HCT116 (cell line): Measurements from ENCODE around the gene RNPS1.

Source experiments
- CEBPB ChIP-seq: IDR thresholded peaks from 2 replicates; pipeline ENCODE4 v1.6.1; 2012; ENCODE audit warnings: low read depth
- CTCF ChIP-seq, 3 experiments: fragments of 200-600 bp in 1 of 3; sonication (generic) in 1 of 3; IDR thresholded peaks in 2 of 3; conservative IDR thresholded peaks in 1 of 3; 2 replicates each; pipeline ENCODE4 v1.5.1; 2012 to 2017; ENCODE audit warnings: low read depth in 2 of 3, low read length in 2 of 3, antibody characterized with exemption in 1 of 3, borderline replicate concordance in 1 of 3, control low read depth in 1 of 3, mild to moderate bottlenecking in 1 of 3, mixed read lengths in 1 of 3, mixed run types in 1 of 3, moderate library complexity in 1 of 3; ENCODE audit not compliant: insufficient read depth in 1 of 3
- EZH2 ChIP-seq: fragments of 200-600 bp; sonication (generic); IDR thresholded peaks from 2 replicates; pipeline ENCODE4 v1.6.1; 2017; ENCODE audit warnings: antibody characterized with exemption, mixed run types
- EZH2phosphoT487 ChIP-seq: fragments of 200-600 bp; IDR thresholded peaks from 2 replicates; pipeline ENCODE4 v1.6.1; 2018; ENCODE audit warnings: antibody characterized with exemption, borderline replicate concordance
- POLR2A ChIP-seq: IDR thresholded peaks from 2 replicates; pipeline ENCODE4 v1.7.0; 2011; ENCODE audit warnings: borderline replicate concordance; ENCODE audit not compliant: insufficient read depth, insufficient read length; ENCODE audit errors: extremely low read depth
- RAD21 ChIP-seq: IDR thresholded peaks from 2 replicates; pipeline ENCODE4 v1.6.1; 2012; ENCODE audit warnings: low read depth, mild to moderate bottlenecking
- ZNF274 ChIP-seq: fragments of 200-500 bp; sonication (Bioruptor generic); IDR thresholded peaks from 2 replicates; pipeline ENCODE4 v1.6.1; 2014; ENCODE audit warnings: mild to moderate bottlenecking, low read depth, low read length, inconsistent platforms
- TF ChIP-seq, protein P1 (sequence below): IDR thresholded peaks from 2 replicates; pipeline ENCODE4 v1.6.1; 2012

GRCh38 chr16:2299915-2300192 lies 31.9 kb upstream of the RNPS1 start:
- no peak for TF ChIP-seq POLR2A
- TF ChIP-seq, protein P1, sequence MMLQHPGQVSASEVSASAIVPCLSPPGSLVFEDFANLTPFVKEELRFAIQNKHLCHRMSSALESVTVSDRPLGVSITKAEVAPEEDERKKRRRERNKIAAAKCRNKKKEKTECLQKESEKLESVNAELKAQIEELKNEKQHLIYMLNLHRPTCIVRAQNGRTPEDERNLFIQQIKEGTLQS: no peak
- no peak for TF ChIP-seq EZH2phosphoT487
- no peak for TF ChIP-seq ZNF274
- TF ChIP-seq RAD21: no peak
- TF ChIP-seq CTCF (IDR thresholded peaks at IDR 0.05 in 2 of 3, conservative IDR thresholded peaks at IDR 0.05 in 1 of 3; ENCODE audit: borderline replicate concordance in 1 of 3, insufficient read depth in 1 of 3, low read depth in 2 of 3, low read length in 2 of 3): no peak
- TF ChIP-seq CEBPB: no peak
- TF ChIP-seq EZH2: no peak
